Inflammatory macrophage (primary cell): ENCODE measurements around the gene RALGPS1.

ENCODE experiments used
- DNase-seq, 2 donors: peaks; one replicate each; pipeline ENCODE4 v3.0.0-alpha.2; 2020 to 2022

The RALGPS1 gene

DNA sequence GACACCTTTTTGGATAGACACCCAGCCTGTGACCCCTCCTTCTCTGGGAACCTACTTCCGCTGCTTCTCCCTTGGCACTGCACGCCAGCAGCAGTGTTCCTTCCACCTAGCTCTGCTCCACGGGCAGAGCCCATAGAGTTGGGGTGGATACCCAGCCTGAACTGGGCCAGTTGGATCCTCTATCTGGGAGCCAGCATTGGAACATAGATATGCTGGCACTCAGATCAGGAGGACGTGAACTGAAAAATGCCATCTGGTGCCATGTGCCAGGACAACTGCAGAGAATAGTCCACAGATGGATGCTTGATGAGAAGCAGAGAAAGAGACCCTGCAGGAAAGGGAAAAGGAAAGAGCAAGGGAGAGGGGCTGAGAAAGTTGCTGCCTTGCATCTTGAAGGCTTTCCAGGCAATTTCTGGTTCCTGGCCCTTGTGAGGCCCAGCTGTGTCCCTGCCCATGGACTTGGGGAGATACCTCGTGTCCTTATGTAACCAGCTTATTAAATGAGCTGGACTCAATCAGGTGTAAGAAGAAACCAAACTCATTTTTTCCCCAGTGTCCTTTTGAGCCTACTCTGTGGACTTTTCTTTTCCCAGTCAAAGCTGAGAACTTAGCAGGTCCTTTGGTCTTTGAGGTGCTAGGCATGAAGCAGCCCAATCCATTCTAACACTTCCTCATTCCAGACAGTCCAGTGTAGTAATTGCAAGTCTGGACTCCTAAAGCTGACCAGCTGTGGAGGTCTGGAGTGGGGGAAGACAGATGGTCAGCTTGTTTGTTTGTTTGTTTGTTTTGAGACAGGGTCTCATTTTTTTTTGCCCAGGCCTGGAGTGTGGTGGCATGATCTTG, 168.8 kb downstream of the RALGPS1 start:
- no peak for DNase-seq

- no peak for DNase-seq
Observed at GRCh38 chr9:127084076-127085039, 169.8 kb downstream of the RALGPS1 start.

DNA sequence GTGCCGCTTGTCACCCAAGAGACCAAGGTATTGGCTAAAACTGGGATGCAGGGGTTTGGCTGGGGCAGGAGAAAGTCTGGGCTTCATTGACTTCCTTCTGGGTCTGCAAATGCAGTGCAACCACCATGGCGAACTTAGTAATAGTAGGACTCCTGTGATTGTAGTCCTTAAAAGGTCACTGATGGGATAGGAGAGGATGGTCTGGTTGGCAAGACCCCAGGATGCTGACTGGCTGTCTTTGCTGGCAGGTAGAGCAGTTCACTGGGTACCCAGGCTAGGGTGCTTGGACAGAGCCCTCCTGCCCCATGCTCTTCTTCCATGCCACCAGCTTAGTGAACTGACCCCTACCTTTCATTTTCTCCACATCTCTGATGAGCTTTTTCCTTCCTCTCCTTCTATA, 170.6 kb downstream of the RALGPS1 start:
- no peak for DNase-seq

GRCh38 chr9:127086771-127087170, 172.2 kb downstream of the RALGPS1 start:
- no peak for DNase-seq

DNA sequence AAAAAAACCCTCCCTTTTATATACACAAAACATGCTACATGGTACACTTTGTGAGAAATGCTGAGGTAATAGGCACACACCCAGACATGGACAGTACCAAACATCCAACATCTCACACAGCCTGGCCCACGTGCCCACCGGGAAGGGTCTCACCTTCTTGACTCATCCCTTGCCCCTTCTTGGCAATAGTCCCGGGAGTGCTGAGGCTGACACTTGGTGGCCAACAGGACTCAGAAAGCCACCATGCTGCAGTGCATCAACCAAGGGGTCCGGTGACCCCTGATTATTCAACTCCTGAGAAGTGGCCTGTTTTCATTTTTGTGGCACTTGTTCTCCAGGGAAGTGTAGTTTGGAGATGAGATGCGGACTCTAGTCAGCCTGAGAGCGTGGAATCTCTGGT, 172.8 kb downstream of the RALGPS1 start:
- DNase-seq, result no peak

- no peak for DNase-seq
Observed at GRCh38 chr9:127087836-127088235, 173.3 kb downstream of the RALGPS1 start.

- DNase-seq, result no peak
Observed at GRCh38 chr9:127088724-127089615, 174.4 kb downstream of the RALGPS1 start.

GRCh38 chr9:127089631-127090081, 175.1 kb downstream of the RALGPS1 start:
- no peak for DNase-seq

DNA sequence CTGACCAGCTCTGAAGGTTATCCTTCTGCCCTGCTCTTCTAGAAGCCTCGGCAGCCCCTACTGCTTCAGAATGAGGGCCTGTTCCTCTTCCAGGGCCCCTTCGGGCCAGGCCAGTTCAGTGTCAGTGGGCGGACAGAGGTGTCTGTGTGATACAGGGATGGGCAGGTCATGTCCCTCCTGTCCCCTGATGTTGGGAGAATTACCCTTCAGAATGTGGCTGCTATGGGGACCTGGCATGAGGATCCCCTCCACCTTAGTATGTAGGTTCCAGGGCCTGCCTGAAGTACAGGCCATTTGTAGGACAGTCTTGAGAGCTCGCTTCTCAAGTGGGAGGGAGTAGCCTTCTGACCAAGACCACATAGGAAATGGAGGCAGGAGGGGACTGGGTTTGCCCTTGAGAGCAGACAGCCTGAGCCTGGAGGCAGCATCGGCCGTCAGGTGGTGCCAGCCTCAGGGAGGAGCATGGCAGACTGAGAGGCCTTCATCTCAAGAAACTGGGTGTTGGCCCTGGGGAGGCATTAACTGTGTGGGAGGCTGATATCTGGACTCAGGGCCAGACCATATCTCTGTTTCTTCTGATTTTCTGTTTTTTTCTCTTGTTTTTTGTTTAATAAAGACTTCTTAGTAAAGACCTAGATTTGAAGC, 175.9 kb downstream of the RALGPS1 start:
- DNase-seq, result no peak

DNA sequence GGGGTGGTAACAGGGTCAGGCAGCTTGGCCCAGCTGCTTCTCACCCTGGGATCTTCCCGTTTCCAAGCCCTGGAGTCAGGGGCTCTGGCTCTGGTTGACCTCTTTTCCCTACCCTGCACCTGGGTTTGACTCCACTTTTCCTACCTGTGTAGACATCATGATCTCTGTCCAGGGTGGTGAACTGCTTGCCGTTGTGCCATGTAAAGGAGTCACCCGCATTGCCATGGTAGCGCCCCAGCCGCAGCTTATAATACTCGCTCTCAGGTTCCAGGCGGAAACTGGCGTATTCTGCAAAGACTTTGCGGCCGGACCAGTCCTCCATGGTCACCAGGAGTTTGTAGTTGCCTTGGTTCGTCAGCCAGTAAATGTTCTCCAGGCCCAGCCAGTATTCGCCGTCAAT, 176.9 kb downstream of the RALGPS1 start:
- no peak for DNase-seq

GRCh38 chr9:127092041-127092608, 177.5 kb downstream of the RALGPS1 start:
- DNase-seq, result no peak

GRCh38 chr9:127093319-127094020, 178.9 kb downstream of the RALGPS1 start:
- DNase-seq, result no peak

DNA sequence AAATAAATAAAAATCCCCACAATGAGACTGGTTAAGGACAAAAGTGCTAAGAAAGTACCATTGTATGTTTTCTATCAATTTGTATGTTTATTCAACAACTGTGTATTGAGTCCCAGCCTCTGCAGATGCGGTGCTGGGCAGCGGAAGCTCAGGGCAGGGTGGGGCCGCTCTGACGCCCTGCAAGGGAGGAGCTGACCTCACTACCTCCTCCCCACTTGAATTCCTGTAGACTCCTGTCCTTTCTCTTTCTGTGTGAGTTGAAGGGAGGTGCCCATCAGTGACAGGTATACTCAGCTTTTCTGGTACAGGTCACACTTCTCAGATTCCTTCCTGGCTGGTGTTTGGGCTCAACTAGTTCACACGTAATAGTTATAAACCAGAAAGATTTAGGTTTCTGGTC, 180.8 kb downstream of the RALGPS1 start:
- DNase-seq, result no peak

- no peak for DNase-seq
Observed at GRCh38 chr9:127096208-127096607, 181.6 kb downstream of the RALGPS1 start.

- no peak for DNase-seq
Observed at GRCh38 chr9:127097683-127098082, 183.1 kb downstream of the RALGPS1 start.

DNA sequence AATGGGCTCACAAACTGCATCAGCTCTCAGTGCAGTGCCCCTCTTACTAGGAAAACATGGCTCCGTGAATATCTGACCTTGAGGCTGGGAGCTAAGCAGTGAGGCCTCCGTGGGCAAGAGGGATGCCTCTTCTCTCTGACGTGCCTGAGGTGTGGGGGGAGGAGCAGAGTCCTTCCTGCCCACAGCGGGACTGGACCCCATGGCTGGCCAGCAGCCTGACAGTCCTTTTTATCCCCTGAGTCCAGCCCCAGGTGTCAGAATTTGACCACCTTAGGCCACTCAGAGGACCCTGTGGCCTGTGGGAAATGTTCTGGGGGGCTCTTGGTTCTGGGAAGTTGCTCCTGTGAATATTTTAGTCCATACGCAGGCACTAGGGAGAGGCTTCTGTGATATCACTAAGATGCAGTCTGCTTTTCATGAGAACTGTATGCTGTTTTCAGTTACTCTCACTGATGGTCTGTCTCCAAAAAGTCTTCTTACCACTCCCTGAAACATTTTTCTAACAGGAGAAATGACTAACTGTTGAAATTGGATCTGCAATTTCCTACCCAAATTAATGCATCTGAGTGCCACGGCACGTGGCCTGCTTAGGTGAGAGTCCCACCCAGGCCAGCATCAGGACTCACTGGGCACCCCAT, 184.5 kb downstream of the RALGPS1 start:
- no peak for DNase-seq

DNA sequence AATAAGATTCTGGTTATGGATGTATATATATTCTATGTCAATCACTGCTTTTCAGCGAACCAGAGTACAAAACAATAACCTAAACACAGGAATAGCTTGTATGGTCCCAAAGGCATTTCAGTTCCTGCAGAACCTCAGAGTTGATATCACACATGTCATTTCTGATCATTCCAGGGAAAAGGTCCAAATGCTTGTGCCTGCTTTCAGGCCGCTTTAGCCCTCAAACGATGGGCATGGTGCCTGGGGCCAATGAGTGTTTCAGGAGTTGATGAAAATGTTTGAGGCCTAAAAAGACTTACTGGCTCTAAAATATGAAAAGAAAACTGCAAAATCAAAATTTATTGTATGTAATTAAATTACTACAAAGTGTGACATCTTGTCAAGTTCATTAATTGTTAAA, 185.1 kb downstream of the RALGPS1 start:
- no peak for DNase-seq

DNA sequence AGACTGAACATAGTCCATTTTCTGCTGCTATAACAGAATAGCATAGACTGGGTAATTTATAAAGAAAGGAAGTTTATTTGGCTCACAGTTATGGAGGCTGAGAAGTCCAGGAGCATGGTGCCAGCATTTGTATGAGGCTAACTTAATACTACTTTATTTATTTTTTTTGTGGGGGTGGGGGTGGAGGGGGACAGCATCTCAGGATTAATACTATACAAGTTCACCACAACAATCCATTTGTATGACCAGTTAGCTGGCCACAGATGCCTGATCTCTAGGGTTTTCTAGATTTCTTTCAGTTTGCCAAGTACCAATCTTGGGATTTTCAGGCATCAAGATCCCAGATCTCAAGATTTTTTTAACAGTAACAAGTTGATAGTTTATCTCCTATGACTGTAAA, 187.6 kb downstream of the RALGPS1 start:
- DNase-seq, result no peak

GRCh38 chr9:127102788-127103187, 188.2 kb downstream of the RALGPS1 start:
- no peak for DNase-seq

- DNase-seq, result no peak
Observed at GRCh38 chr9:127104581-127105311, 190.2 kb downstream of the RALGPS1 start.
